Thyroid gland (tissue), 4 donors: ENCODE data around the gene NQO1. TPM values are rescaled to one million over a fixed set of nuclear protein-coding genes. Genes with fewer than 3 reads are reported as not detected.

Experiments used
- DNase-seq, 2 donors: peaks; one replicate each; pipeline ENCODE4 v3.0.0-alpha.2; 2019
- H3K27ac ChIP-seq, 3 donors: fragments of 200-600 bp; sonication (generic); 1 replicate in 2 of 3; 2 replicates in 1 of 3; pipeline ENCODE4 v1.5.1; 2016 to 2019; ENCODE audit warnings: mild to moderate bottlenecking in 1 of 3, moderate library complexity in 1 of 3
- H3K27me3 ChIP-seq: fragments of 200-600 bp; sonication (generic); one replicate; pipeline ENCODE4 v1.5.1; 2019
- H3K36me3 ChIP-seq, 2 donors: fragments of 200-600 bp; sonication (generic); one replicate each; pipeline ENCODE4 v1.5.1; 2016 to 2019
- H3K4me1 ChIP-seq, 2 donors: fragments of 200-600 bp; sonication (generic); one replicate each; pipeline ENCODE4 v1.5.1; 2017 to 2019
- H3K4me3 ChIP-seq, 3 donors: fragments of 200-600 bp; sonication (generic); replicated peaks in 1 of 3; 1 replicate in 2 of 3; 2 replicates in 1 of 3; pipeline ENCODE4 v1.5.1; 2016; ENCODE audit warnings: mild to moderate bottlenecking in 1 of 3
- H3K9me3 ChIP-seq: fragments of 200-600 bp; sonication (generic); one replicate; pipeline ENCODE4 v1.5.1; 2017
- CTCF ChIP-seq, 6 experiments: fragments of 200-600 bp in 3 of 6; fragments of 450-650 bp in 3 of 6; sonication (generic) in 3 of 6; IDR thresholded peaks; one replicate each; pipeline ENCODE4 v1.5.1; 2016 to 2019; ENCODE audit warnings: antibody characterized with exemption in 6 of 6, mild to moderate bottlenecking in 2 of 6, inconsistent platforms in 1 of 6, moderate library complexity in 1 of 6
- POLR2A ChIP-seq, 2 donors: fragments of 450-650 bp; IDR thresholded peaks; one replicate each; pipeline ENCODE4 v1.6.1; 2017; ENCODE audit warnings: antibody characterized with exemption in 2 of 2, mild to moderate bottlenecking in 2 of 2, moderate library complexity in 1 of 2
- WGBS, 2 donors: methylation state at CpG; one replicate each; pipeline ENCODE4 v1.1.5; 2017; 5-methylcytosine and 5-hydroxymethylcytosine counted together
- intact Hi-C: fragments of 100-400 bp; cut with DNase I; formaldehyde crosslinking; loops from one replicate; pipeline ENCODE4 v1.15.1; 2023
- total RNA-seq, 4 donors: library from RNA; depleted of rRNA; stranded (reverse); fragments of >200 nt; gene quantifications; one replicate each; pipeline ENCODE4 v1.2.3, GENCODE V29; 2016

Gene NQO1
- 1,000 to 10,000 TPM in 1 of 4 donors, 100 to 1,000 TPM in 3; 321 to 1,811 (median 577) TPM for total RNA-seq

GRCh38 chr16:69726313-69727060 lies at the start of gene NQO1:
Gene NQO1 (minus strand): TSS chr16:69726560. CDS start chr16:69726439, 121 bp downstream.
- Histone ChIP-seq H3K4me1 (peaks cover 45 to 46% of the 10 kb centered on the region in 2 donors), H3K4me3 (peak within 1 kb of the TSS; percentile 27 to 66 (median 33)), H3K27ac (peak within 1 kb of the TSS; percentile 84 to 92 (median 89)), H3K9me3 (no peaks in the 10 kb centered on the region), H3K27me3 (no peaks in the 10 kb centered on the region), H3K36me3 (no peaks in the 10 kb centered on the region)
- intact Hi-C loops, result no loop called here
- TF ChIP-seq POLR2A (IDR thresholded peaks at IDR 0.05) (peak; percentile 80 to 93), CTCF (IDR thresholded peaks at IDR 0.05) (no peak)
- peak; percentile 98 for DNase-seq
- 1 to 2% methylated on average over 24 to 28 of the region's 31 CpGs for WGBS, 2 donors

GRCh38 chr16:69775563-69775962 lies 49.2 kb upstream of the NQO1 start:
- Histone ChIP-seq H3K27me3 (no peaks in the 10 kb centered on the region), H3K9me3 (no peaks in the 10 kb centered on the region), H3K4me1 (peaks cover 14 to 28% of the 10 kb centered on the region in 2 donors), H3K27ac (no peak overlapping the region), H3K4me3 (no peak overlapping the region), H3K36me3 (no peaks in the 10 kb centered on the region)
- intact Hi-C loops, result no loop called here
- no peak for TF ChIP-seq POLR2A (IDR thresholded peaks at IDR 0.05)
- no peak for TF ChIP-seq CTCF (IDR thresholded peaks at IDR 0.05)
- no peak for DNase-seq

GRCh38 chr16:69773260-69773947 lies 47.0 kb upstream of the NQO1 start:
- intact Hi-C loops, result no loop called here
- H3K27me3 ChIP-seq, result no peaks in the 10 kb centered on the region
- H3K36me3 ChIP-seq, result no peaks in the 10 kb centered on the region
- peaks cover 28 to 43% of the 10 kb centered on the region in 2 donors for H3K4me1 ChIP-seq
- H3K27ac ChIP-seq, result no peak overlapping the region
- no peak for DNase-seq
- no peaks in the 10 kb centered on the region for H3K9me3 ChIP-seq
- no peak for TF ChIP-seq CTCF (IDR thresholded peaks at IDR 0.05)
- H3K4me3 ChIP-seq, result no peak overlapping the region
- WGBS, 2 donors, result 76 to 91% methylated on average over 6 of the region's 6 CpGs

GRCh38 chr16:69771651-69771967 lies 45.2 kb upstream of the NQO1 start:
- no peaks in the 10 kb centered on the region for H3K36me3 ChIP-seq
- intact Hi-C loops, result no loop called here
- H3K27me3 ChIP-seq, result no peaks in the 10 kb centered on the region
- whole genome bisulfite sequencing, 2 donors, result 87 to 92% methylated on average over 2 of the region's 2 CpGs
- no peak overlapping the region for H3K4me3 ChIP-seq
- H3K27ac ChIP-seq, result peak overlapping the region in 1 of 3 donors; percentile 80
- DNase-seq, result no peak
- H3K9me3 ChIP-seq, result no peaks in the 10 kb centered on the region
- TF ChIP-seq CTCF (IDR thresholded peaks at IDR 0.05) (no peak), POLR2A (IDR thresholded peaks at IDR 0.05) (no peak)
- H3K4me1 ChIP-seq, result peaks cover 28 to 48% of the 10 kb centered on the region in 2 donors

- peaks cover 28 to 48% of the 10 kb centered on the region in 2 donors for H3K4me1 ChIP-seq
- H3K36me3 ChIP-seq, result no peaks in the 10 kb centered on the region
- intact Hi-C loops, result no loop called here
- H3K4me3 ChIP-seq, result no peak overlapping the region
- no peaks in the 10 kb centered on the region for H3K9me3 ChIP-seq
- H3K27me3 ChIP-seq, result no peaks in the 10 kb centered on the region
- H3K27ac ChIP-seq, result peak overlapping the region; percentile 80 to 91 (median 86)
- no peak for TF ChIP-seq POLR2A (IDR thresholded peaks at IDR 0.05)
- DNase-seq, result no peak
- 22 to 24% methylated on average over 2 of the region's 2 CpGs for WGBS, 2 donors
Observed at GRCh38 chr16:69769404-69769803, 43.0 kb upstream of the NQO1 start.
